Fibroblast of pulmonary artery (primary cell): ENCODE measurements around the gene SLC7A7.
"Not testable (repeated sequence)": the region's sequence is repeated elsewhere in the genome, so short reads cannot be mapped to it uniquely, and the experiment has no call there.

Experiments used
- DNase-seq: peaks from one replicate; pipeline ENCODE4 v3.0.0-alpha.2; 2010; ENCODE audit warnings: low read depth
- H3K4me3 ChIP-seq: replicated peaks from 2 replicates; pipeline ENCODE4 v1.5.1; 2011; ENCODE audit warnings: low read depth, mild to moderate bottlenecking, control low read depth, low read length, moderate library complexity
- TF ChIP-seq, protein P1 (sequence below): IDR thresholded peaks from 2 replicates; pipeline ENCODE4 v1.5.1; 2011; ENCODE audit warnings: mild to moderate bottlenecking, control low read depth, low read length, inconsistent platforms; ENCODE audit errors: missing control alignments

SLC7A7 gene

DNA sequence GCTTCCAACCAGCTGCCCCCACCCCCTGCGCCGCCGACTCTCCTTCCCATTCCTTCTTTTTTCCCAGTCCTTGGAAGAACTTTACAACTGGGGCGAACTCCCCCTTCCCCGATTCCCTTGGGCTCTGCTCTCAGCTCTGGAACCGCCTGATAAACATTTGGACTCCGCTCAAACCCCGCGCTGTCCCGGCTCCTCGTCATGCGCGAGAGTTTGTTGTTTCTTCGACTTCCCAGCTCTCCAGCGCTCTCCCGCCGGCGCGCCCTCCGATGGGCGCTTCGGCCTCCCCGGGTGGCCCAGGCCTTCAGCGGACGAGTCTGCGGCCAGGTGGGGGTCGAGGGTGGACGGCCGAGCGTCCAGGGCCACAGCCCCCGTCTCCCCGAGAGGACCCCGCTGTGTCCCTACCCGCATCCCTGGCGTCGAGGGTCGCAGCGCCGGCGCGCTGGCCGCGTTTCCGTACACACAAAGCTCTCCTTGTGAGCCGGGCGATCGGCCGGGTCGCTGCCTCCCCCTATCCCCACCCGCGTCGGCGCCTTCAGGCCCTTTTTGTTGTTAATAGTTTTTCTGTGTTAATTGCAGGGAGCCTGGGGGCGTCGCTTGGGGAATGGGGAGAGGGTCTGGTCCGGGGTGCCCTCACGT is 22.0 kb upstream of the SLC7A7 start:
- H3K4me3 ChIP-seq: peak overlapping the region; percentile 98
- peak; percentile 59 for DNase-seq
- TF ChIP-seq, protein P1, sequence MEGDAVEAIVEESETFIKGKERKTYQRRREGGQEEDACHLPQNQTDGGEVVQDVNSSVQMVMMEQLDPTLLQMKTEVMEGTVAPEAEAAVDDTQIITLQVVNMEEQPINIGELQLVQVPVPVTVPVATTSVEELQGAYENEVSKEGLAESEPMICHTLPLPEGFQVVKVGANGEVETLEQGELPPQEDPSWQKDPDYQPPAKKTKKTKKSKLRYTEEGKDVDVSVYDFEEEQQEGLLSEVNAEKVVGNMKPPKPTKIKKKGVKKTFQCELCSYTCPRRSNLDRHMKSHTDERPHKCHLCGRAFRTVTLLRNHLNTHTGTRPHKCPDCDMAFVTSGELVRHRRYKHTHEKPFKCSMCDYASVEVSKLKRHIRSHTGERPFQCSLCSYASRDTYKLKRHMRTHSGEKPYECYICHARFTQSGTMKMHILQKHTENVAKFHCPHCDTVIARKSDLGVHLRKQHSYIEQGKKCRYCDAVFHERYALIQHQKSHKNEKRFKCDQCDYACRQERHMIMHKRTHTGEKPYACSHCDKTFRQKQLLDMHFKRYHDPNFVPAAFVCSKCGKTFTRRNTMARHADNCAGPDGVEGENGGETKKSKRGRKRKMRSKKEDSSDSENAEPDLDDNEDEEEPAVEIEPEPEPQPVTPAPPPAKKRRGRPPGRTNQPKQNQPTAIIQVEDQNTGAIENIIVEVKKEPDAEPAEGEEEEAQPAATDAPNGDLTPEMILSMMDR: no peak

- peak; percentile 91 for DNase-seq
- TF ChIP-seq, protein P1: peak; percentile 52
- H3K4me3 ChIP-seq: peak within 1 kb of the TSS; percentile 98
Measured at GRCh38 chr14:22836301-22837113, 21.3 kb upstream of the SLC7A7 start, which contains the start of gene MMP14. MMP14 (plus strand) TSS chr14:22836585; CDS start chr14:22836818, 233 bp downstream.

GRCh38 chr14:22835505-22835904 is 20.3 kb upstream of the SLC7A7 start:
- no peak for DNase-seq
- H3K4me3 ChIP-seq: no peak overlapping the region
- TF ChIP-seq, protein P1: no peak

- TF ChIP-seq, protein P1: no peak
- peak overlapping the region; percentile 67 for H3K4me3 ChIP-seq
Measured at GRCh38 chr14:22830443-22831010, 15.3 kb upstream of the SLC7A7 start.

GRCh38 chr14:22829661-22830442 is 14.6 kb upstream of the SLC7A7 start, which contains the start of gene MRPL52:
MRPL52 (plus strand) TSS chr14:22829887; CDS start chr14:22829913, 26 bp downstream.
- peak within 1 kb of the TSS; percentile 67 for H3K4me3 ChIP-seq
- DNase-seq: peak; percentile 87
- TF ChIP-seq, protein P1: no peak

More at GRCh38 chr14:22830443-22831010, 15.3 kb upstream of the SLC7A7 start:
- DNase-seq: no peak

DNA sequence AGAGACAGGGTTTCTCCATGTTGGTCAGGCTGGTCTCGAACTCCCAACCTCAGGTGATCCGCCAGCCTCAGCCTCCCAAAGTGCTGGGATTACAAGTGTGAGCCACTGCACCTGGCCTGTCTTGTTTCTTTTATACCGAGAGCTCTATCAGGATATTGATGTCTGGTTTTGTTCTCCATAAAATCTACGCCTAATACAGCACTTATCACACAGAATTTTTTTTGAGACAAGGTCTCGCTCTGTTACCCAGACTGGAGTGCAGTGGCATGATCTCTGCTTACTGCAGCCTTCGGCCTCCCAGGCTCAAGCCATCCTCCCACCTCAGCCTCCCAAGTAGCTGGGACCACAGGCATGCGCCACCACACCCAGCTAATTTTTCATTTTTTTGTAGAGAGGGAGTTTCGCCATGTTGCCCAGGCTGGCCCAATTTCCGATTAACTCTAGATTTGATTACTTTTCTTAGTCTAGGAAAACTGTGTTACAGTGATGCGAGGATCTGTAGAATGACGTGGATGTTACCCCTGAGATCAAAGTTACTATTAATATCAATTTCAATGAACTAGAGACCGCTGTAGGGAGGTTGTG is 13.9 kb upstream of the SLC7A7 start:
- H3K4me3 ChIP-seq: peak overlapping the region; percentile 67
- DNase-seq: not testable (repeated sequence)
